Mucosa of descending colon (tissue), 3 donors: ENCODE data around the gene USP12. TPM values are rescaled to one million over a fixed set of nuclear protein-coding genes. Genes with fewer than 3 reads are reported as not detected.

Experiments
- ATAC-seq: fragments of 200-7000 bp; cut with Tn5 transposase; one replicate; pipeline ENCODE4 v1.9.1; 2020; ENCODE audit warnings: mild to moderate bottlenecking, moderate library complexity
- DNase-seq, 3 donors: peaks; one replicate each; pipeline ENCODE4 v3.0.0-alpha.2; 2020
- H3K36me3 ChIP-seq: fragments of 200-600 bp; one replicate; pipeline ENCODE4 v1.8.0; 2021; ENCODE audit warnings: low read depth, mild to moderate bottlenecking
- H3K4me1 ChIP-seq: fragments of 200-600 bp; one replicate; pipeline ENCODE4 v1.8.0; 2021; ENCODE audit warnings: low read depth, mild to moderate bottlenecking
- H3K4me3 ChIP-seq: fragments of 200-600 bp; one replicate; pipeline ENCODE4 v1.8.0; 2021; ENCODE audit warnings: mild to moderate bottlenecking
- H3K9me3 ChIP-seq: fragments of 200-600 bp; one replicate; pipeline ENCODE4 v1.8.0; 2021; ENCODE audit warnings: mild to moderate bottlenecking
- CTCF ChIP-seq: fragments of 200-600 bp; IDR thresholded peaks from one replicate; pipeline ENCODE4 v1.8.0; 2022; ENCODE audit warnings: antibody characterized with exemption, mild to moderate bottlenecking
- intact Hi-C, 2 donors: fragments of 100-400 bp; cut with DNase I in 1 of 2; cut with micrococcal nuclease in 1 of 2; formaldehyde crosslinking; loops; one replicate each; pipeline versions ENCODE4 v1.11.0 to v1.11.1; 2022; cut with DNase I, micrococcal nuclease
- total RNA-seq, 3 donors: library from RNA; stranded (reverse); fragmentation: NEBNext Ultra II Directional in 2 of 3; extraction: Animal tissue kit (Norgen Biotek cat#: 25700) in 2 of 3; gene quantifications; one replicate each; pipeline versions ENCODE4 v1.2.1 to v1.2.4, GENCODE V29; 2021 to 2023
- donor health status: DM: no; HTN: no; CAD: no; lungs with moderate emphysema.
- donor health status: DM: no; HTN: no; CAD: no.
- donor health status: DM: no; HTN: yes; CAD: no.

USP12 gene
- total RNA-seq, 3 donors from 2014 or later = 34.3 to 77.1 (median 45.0) TPM

GRCh38 chr13:27036236-27036981, 135.2 kb downstream of the USP12 start:
- no peak for ATAC-seq
- no peaks in the 10 kb centered on the region for H3K9me3 ChIP-seq
- no peak overlapping the region for H3K4me3 ChIP-seq
- no peak for DNase-seq
- intact Hi-C loops = no loop called here
- H3K4me1 ChIP-seq = no peaks in the 10 kb centered on the region
- H3K36me3 ChIP-seq = no peaks in the 10 kb centered on the region
- TF ChIP-seq CTCF = no peak

- H3K4me1 ChIP-seq = no peaks in the 10 kb centered on the region
- H3K9me3 ChIP-seq = no peaks in the 10 kb centered on the region
- TF ChIP-seq CTCF = no peak
- no peak overlapping the region for H3K4me3 ChIP-seq
- DNase-seq = no peak
- intact Hi-C loops = no loop called here
- no peaks in the 10 kb centered on the region for H3K36me3 ChIP-seq
- ATAC-seq = no peak
Observed at GRCh38 chr13:27035892-27036235, 135.7 kb downstream of the USP12 start.

GRCh38 chr13:27034678-27035111, 136.9 kb downstream of the USP12 start:
- intact Hi-C loops = no loop called here
- Histone ChIP-seq H3K4me3 (no peak overlapping the region), H3K9me3 (no peaks in the 10 kb centered on the region), H3K36me3 (no peaks in the 10 kb centered on the region), H3K4me1 (no peaks in the 10 kb centered on the region)
- TF ChIP-seq CTCF = no peak
- DNase-seq (no peak), ATAC-seq (peak; percentile 23)

- no peak for TF ChIP-seq CTCF
- no peaks in the 10 kb centered on the region for H3K36me3 ChIP-seq
- intact Hi-C loops = no loop called here
- ATAC-seq = no peak
- no peaks in the 10 kb centered on the region for H3K9me3 ChIP-seq
- H3K4me3 ChIP-seq = no peak overlapping the region
- H3K4me1 ChIP-seq = no peaks in the 10 kb centered on the region
- no peak for DNase-seq
Observed at GRCh38 chr13:27028683-27029480, 142.7 kb downstream of the USP12 start.

GRCh38 chr13:27027086-27027667, 144.4 kb downstream of the USP12 start:
- H3K4me1 ChIP-seq = no peaks in the 10 kb centered on the region
- H3K9me3 ChIP-seq = no peaks in the 10 kb centered on the region
- no peak overlapping the region for H3K4me3 ChIP-seq
- no peak for ATAC-seq
- intact Hi-C loops = no loop called here
- H3K36me3 ChIP-seq = no peaks in the 10 kb centered on the region
- TF ChIP-seq CTCF = no peak
- DNase-seq = no peak
